ENCODE results near the gene TFIP11. TPM values are rescaled to one million over a fixed set of nuclear protein-coding genes. Genes with fewer than 3 reads are reported as not detected.
A peak's percentile ranks its signal among the peaks of the same experiment; 100 is the strongest.

The TFIP11 gene
- total RNA-seq, 1 donor from 2014 or later, result 26.2 TPM

GRCh38 chr22:26483439-26484359 lies 28.6 kb downstream of the TFIP11 start, which contains the start of the genes HPS4 and SRRD:
Gene HPS4, minus strand, starts transcription at chr22:26483783. Its CDS starts 2,021 bp downstream, at chr22:26481762.
Gene SRRD, plus strand, starts transcription at chr22:26483877. Its CDS starts 14 bp downstream, at chr22:26483891.
- H3K27me3 ChIP-seq, result no peaks in the 10 kb centered on the region
- H2AFZ ChIP-seq (replicated peaks), result peak within 1 kb of the TSS; percentile 47
- H3K9me3 Mint-ChIP-seq, result no peaks in the 10 kb centered on the region
- peak within 1 kb of the TSS; percentile 78 for H3K4me3 ChIP-seq
- TF ChIP-seq EZH2 (IDR thresholded peaks at IDR 0.05), result peak; percentile 33
- no peak for TF ChIP-seq CTCF (IDR thresholded peaks at IDR 0.05)
- peaks cover 46% of the 10 kb centered on the region for H3K4me1 Mint-ChIP-seq
- no peaks in the 10 kb centered on the region for H3K36me3 ChIP-seq
- H3K4me3 Mint-ChIP-seq, result peak within 1 kb of the TSS; percentile 98
- peaks cover 7% of the 10 kb centered on the region for H3K36me3 Mint-ChIP-seq
- peaks cover 3% of the 10 kb centered on the region for H3K27me3 Mint-ChIP-seq (ENCODE audit: insufficient read depth, low read depth)
- H3K4me2 ChIP-seq, result peak within 1 kb of the TSS; percentile 95
- H3F3A ChIP-seq (ENCODE audit: low read depth), result peaks cover 23% of the 10 kb centered on the region
- H4K20me1 ChIP-seq (ENCODE audit: low read depth), result peaks cover 4% of the 10 kb centered on the region
- H3K27ac ChIP-seq, result peak within 1 kb of the TSS; percentile 91
- peak; percentile 98 for DNase-seq (ENCODE audit: low spot score)
- no peaks in the 10 kb centered on the region for H3K9me3 ChIP-seq (ENCODE audit: low read depth)
- H3K79me2 ChIP-seq (ENCODE audit: low read depth), result peaks cover 73% of the 10 kb centered on the region
- peaks cover 25% of the 10 kb centered on the region for H3K4me1 ChIP-seq
- H3K9ac ChIP-seq, result peak within 1 kb of the TSS; percentile 91
- H3K27ac Mint-ChIP-seq, result peak within 1 kb of the TSS; percentile 97

DNA sequence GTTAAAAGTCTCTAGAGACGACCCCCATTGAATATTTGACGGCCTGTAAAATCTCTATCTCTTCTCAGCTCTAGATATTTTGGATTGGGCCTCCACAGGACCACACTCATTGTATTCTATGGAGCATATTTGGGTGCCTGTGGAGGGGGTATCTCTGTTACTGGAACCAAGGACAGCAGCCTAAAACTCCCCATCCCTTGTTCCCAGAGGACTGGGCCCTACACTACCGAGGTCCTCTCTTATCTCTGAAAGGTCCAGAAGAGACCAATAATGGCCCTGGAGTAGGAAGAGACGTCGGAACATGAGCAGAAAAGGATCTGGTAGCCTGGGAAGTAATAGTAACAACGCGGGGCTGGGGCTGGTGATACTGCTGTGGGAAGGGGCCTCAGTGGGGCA lies 29.2 kb downstream of the TFIP11 start:
- TF ChIP-seq EZH2 (IDR thresholded peaks at IDR 0.05) (no peak), EZH2phosphoT487 (IDR thresholded peaks at IDR 0.05) (no peak), CTCF (IDR thresholded peaks at IDR 0.05) (no peak)
- peaks cover 77% of the 10 kb centered on the region for H3K79me2 ChIP-seq (ENCODE audit: low read depth)
- H4K20me1 ChIP-seq (ENCODE audit: low read depth), result peaks cover 4% of the 10 kb centered on the region
- H3K27me3 Mint-ChIP-seq (ENCODE audit: insufficient read depth, low read depth), result peaks cover 3% of the 10 kb centered on the region
- H3K9me3 Mint-ChIP-seq, result no peaks in the 10 kb centered on the region
- peak overlapping the region; percentile 78 for H3K4me3 ChIP-seq
- peaks cover 25% of the 10 kb centered on the region for H3K4me1 ChIP-seq
- no peaks in the 10 kb centered on the region for H3K36me3 ChIP-seq
- no peak for DNase-seq (ENCODE audit: low spot score)
- H3K9ac ChIP-seq, result peak overlapping the region; percentile 91
- H3K9me3 ChIP-seq (ENCODE audit: low read depth), result no peaks in the 10 kb centered on the region
- peaks cover 23% of the 10 kb centered on the region for H3F3A ChIP-seq (ENCODE audit: low read depth)
- H3K27ac ChIP-seq, result peak overlapping the region; percentile 91
- H3K36me3 Mint-ChIP-seq, result peaks cover 2% of the 10 kb centered on the region
- peaks cover 47% of the 10 kb centered on the region for H3K4me1 Mint-ChIP-seq
- peak overlapping the region; percentile 22 for H2AFZ ChIP-seq (replicated peaks)
- peak overlapping the region; percentile 98 for H3K4me3 Mint-ChIP-seq
- H3K4me2 ChIP-seq, result peak overlapping the region; percentile 95
- H3K27ac Mint-ChIP-seq, result peak overlapping the region; percentile 97
- H3K27me3 ChIP-seq, result no peaks in the 10 kb centered on the region

DNA sequence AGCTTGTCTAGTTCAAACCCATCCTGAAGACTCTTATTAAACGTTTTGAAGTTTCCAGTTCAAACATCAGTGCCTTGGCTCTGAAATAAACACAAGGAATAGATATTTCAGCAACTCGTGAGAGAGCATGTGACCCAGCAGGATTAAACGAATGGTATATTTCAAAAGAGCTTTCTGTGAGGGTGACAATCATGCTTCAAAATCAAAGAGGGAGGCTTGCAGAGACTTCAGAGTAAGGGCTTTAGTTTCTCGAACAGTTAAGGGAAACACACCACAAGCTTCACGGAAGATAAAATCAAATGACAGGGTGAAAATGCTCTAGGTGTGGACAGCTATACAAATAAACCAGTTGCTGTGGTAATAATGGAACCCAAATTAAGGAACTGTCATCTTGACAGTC lies 30.1 kb downstream of the TFIP11 start:
- no peaks in the 10 kb centered on the region for H3K9me3 ChIP-seq (ENCODE audit: low read depth)
- H3K4me1 ChIP-seq, result peaks cover 25% of the 10 kb centered on the region
- DNase-seq (ENCODE audit: low spot score), result no peak
- no peak overlapping the region for H3K9ac ChIP-seq
- H3K27ac ChIP-seq, result no peak overlapping the region
- Mint-ChIP-seq H3K9me3 (no peaks in the 10 kb centered on the region), H3K27ac (no peak overlapping the region), H3K27me3 (ENCODE audit: insufficient read depth, low read depth) (peaks cover 3% of the 10 kb centered on the region), H3K4me3 (peak overlapping the region; percentile 98), H3K36me3 (peaks cover 7% of the 10 kb centered on the region), H3K4me1 (peaks cover 55% of the 10 kb centered on the region)
- no peak overlapping the region for H2AFZ ChIP-seq (replicated peaks)
- no peak overlapping the region for H3K4me3 ChIP-seq
- peaks cover 4% of the 10 kb centered on the region for H4K20me1 ChIP-seq (ENCODE audit: low read depth)
- H3K27me3 ChIP-seq, result no peaks in the 10 kb centered on the region
- H3F3A ChIP-seq (ENCODE audit: low read depth), result peaks cover 23% of the 10 kb centered on the region
- TF ChIP-seq EZH2phosphoT487 (IDR thresholded peaks at IDR 0.05) (no peak), EZH2 (IDR thresholded peaks at IDR 0.05) (no peak), CTCF (IDR thresholded peaks at IDR 0.05) (no peak)
- peaks cover 79% of the 10 kb centered on the region for H3K79me2 ChIP-seq (ENCODE audit: low read depth)
- H3K36me3 ChIP-seq, result no peaks in the 10 kb centered on the region
- peak overlapping the region; percentile 95 for H3K4me2 ChIP-seq
